ENCODE measurements around the gene PEX6.

PEX6 gene

GRCh38 chr6:42915732-42916131 lies 63.2 kb downstream of the PEX6 start, which contains the start of gene PTCRA:
PTCRA (plus strand) TSS chr6:42916053; CDS start chr6:42916070, 17 bp downstream.
- H3K4me2 ChIP-seq (ENCODE audit: insufficient read depth, low read length), result no peak within 1 kb of the TSS
- H3K36me3 ChIP-seq (ENCODE audit: insufficient read depth, low read length), result no peaks in the 10 kb centered on the region
- 0 out of 2 replicates have a peak, but pooled peaks cover 5% of the 10 kb centered on the region for H3K4me1 ChIP-seq (ENCODE audit: insufficient read depth, low read length)
- peak; percentile 78 for ATAC-seq (ENCODE audit: insufficient read depth, low read depth)
- no peak for TF ChIP-seq EZH2 (IDR thresholded peaks at IDR 0.05; ENCODE audit: borderline replicate concordance, low read depth, low read length, severe bottlenecking)
- TF ChIP-seq, protein P1, sequence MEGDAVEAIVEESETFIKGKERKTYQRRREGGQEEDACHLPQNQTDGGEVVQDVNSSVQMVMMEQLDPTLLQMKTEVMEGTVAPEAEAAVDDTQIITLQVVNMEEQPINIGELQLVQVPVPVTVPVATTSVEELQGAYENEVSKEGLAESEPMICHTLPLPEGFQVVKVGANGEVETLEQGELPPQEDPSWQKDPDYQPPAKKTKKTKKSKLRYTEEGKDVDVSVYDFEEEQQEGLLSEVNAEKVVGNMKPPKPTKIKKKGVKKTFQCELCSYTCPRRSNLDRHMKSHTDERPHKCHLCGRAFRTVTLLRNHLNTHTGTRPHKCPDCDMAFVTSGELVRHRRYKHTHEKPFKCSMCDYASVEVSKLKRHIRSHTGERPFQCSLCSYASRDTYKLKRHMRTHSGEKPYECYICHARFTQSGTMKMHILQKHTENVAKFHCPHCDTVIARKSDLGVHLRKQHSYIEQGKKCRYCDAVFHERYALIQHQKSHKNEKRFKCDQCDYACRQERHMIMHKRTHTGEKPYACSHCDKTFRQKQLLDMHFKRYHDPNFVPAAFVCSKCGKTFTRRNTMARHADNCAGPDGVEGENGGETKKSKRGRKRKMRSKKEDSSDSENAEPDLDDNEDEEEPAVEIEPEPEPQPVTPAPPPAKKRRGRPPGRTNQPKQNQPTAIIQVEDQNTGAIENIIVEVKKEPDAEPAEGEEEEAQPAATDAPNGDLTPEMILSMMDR (IDR thresholded peaks at IDR 0.05; ENCODE audit: borderline replicate concordance, extremely low read depth, low read length, poor library complexity, severe bottlenecking), result no peak
- H3K9me3 ChIP-seq (ENCODE audit: insufficient read depth, low read length, severe bottlenecking), result no peaks in the 10 kb centered on the region
- peak; percentile 47 for DNase-seq
- no peaks in the 10 kb centered on the region for H3K79me2 ChIP-seq (ENCODE audit: insufficient read depth, low read length)
- H4K20me1 ChIP-seq (ENCODE audit: insufficient read depth, low read length), result no peaks in the 10 kb centered on the region
- no peak within 1 kb of the TSS for H3K27ac ChIP-seq (ENCODE audit: low read length)
- H2AFZ ChIP-seq (ENCODE audit: low read depth, low read length), result no peak within 1 kb of the TSS
- peak within 1 kb of the TSS; percentile 11; the same call in 1 of the 2 replicates for H3K9ac ChIP-seq (ENCODE audit: low read depth, low read length)
- no peaks in the 10 kb centered on the region for H3K27me3 ChIP-seq (ENCODE audit: insufficient read depth, low read length, poor library complexity)
- no peak within 1 kb of the TSS for H3K4me3 ChIP-seq (ENCODE audit: low read depth in 1 of 2, low read length in 2 of 2)

GRCh38 chr6:42914546-42914945 lies 64.4 kb downstream of the PEX6 start:
- H3K4me2 ChIP-seq (ENCODE audit: insufficient read depth, low read length), result no peak overlapping the region
- no peaks in the 10 kb centered on the region for H3K36me3 ChIP-seq (ENCODE audit: insufficient read depth, low read length)

More at GRCh38 chr6:42914546-42914945, 64.4 kb downstream of the PEX6 start:
- Histone ChIP-seq H3K79me2 (ENCODE audit: insufficient read depth, low read length) (no peaks in the 10 kb centered on the region), H2AFZ (ENCODE audit: low read depth, low read length) (no peak overlapping the region), H3K27me3 (ENCODE audit: insufficient read depth, low read length, poor library complexity) (no peaks in the 10 kb centered on the region), H3K4me3 (ENCODE audit: low read depth in 1 of 2, low read length in 2 of 2) (no peak overlapping the region), H3K27ac (ENCODE audit: low read length) (no peak overlapping the region), H4K20me1 (ENCODE audit: insufficient read depth, low read length) (no peaks in the 10 kb centered on the region), H3K9me3 (ENCODE audit: insufficient read depth, low read length, severe bottlenecking) (no peaks in the 10 kb centered on the region), H3K4me1 (ENCODE audit: insufficient read depth, low read length) (0 out of 2 replicates have a peak, but pooled peaks cover 5% of the 10 kb centered on the region), H3K9ac (ENCODE audit: low read depth, low read length) (no peak overlapping the region)
- DNase-seq (no peak), ATAC-seq (ENCODE audit: insufficient read depth, low read depth) (no peak)
- no peak for TF ChIP-seq EZH2 (IDR thresholded peaks at IDR 0.05; ENCODE audit: borderline replicate concordance, low read depth, low read length, severe bottlenecking)
- TF ChIP-seq, protein P1 (IDR thresholded peaks at IDR 0.05; ENCODE audit: borderline replicate concordance, extremely low read depth, low read length, poor library complexity, severe bottlenecking), result no peak

All from DND-41 (cell line).